AG10803 (cell line): Measurements from ENCODE around the gene STK39.
"Not testable (repeated sequence)": the region's sequence is repeated elsewhere in the genome, so short reads cannot be mapped to it uniquely, and the experiment has no call there.

Experiments
- DNase-seq: peaks from one replicate; pipeline ENCODE4 v3.0.0; 2010; ENCODE audit warnings: low read depth
- H3K4me3 ChIP-seq: 2 replicates; pipeline ENCODE4 v1.5.1; 2011; ENCODE audit warnings: mild to moderate bottlenecking, low read length, control low read depth
- CTCF ChIP-seq: conservative IDR thresholded peaks from 2 replicates; pipeline ENCODE4 v1.5.1; 2011; ENCODE audit warnings: mild to moderate bottlenecking, low read length, control low read depth, inconsistent platforms

STK39 gene

GRCh38 chr2:168090366-168091135, 156.8 kb downstream of the STK39 start:
- no peak overlapping the region for H3K4me3 ChIP-seq
- no peak for DNase-seq
- no peak for TF ChIP-seq CTCF

GRCh38 chr2:168089200-168089599, 158.2 kb downstream of the STK39 start:
- peak; percentile 6 for DNase-seq
- H3K4me3 ChIP-seq: no peak overlapping the region
- TF ChIP-seq CTCF: no peak

GRCh38 chr2:168087401-168087800, 160.0 kb downstream of the STK39 start:
- DNase-seq: no peak
- no peak for TF ChIP-seq CTCF
- H3K4me3 ChIP-seq: no peak overlapping the region

GRCh38 chr2:168086851-168087250, 160.5 kb downstream of the STK39 start:
- DNase-seq: no peak
- TF ChIP-seq CTCF: no peak
- no peak overlapping the region for H3K4me3 ChIP-seq

- no peak for DNase-seq
- no peak for TF ChIP-seq CTCF
- no peak overlapping the region for H3K4me3 ChIP-seq
These were observed 161.5 kb downstream of the STK39 start for GRCh38 chr2:168085801-168086361.

GRCh38 chr2:168084288-168084687, 163.1 kb downstream of the STK39 start:
- DNase-seq: no peak
- no peak overlapping the region for H3K4me3 ChIP-seq
- no peak for TF ChIP-seq CTCF

- H3K4me3 ChIP-seq: not testable (repeated sequence)
These were observed 165.9 kb downstream of the STK39 start for GRCh38 chr2:168081452-168081851.

More at GRCh38 chr2:168081452-168081851, 165.9 kb downstream of the STK39 start:
- DNase-seq: not testable (repeated sequence)
